ENCODE results near the gene USP37.

The USP37 gene

GRCh38 chr2:218406209-218406948, 161.8 kb downstream of the USP37 start:
- H3K36me3 ChIP-seq (ENCODE audit: control insufficient read depth in 1 of 2, insufficient read depth in 2 of 2, low read length in 2 of 2): peaks cover 19 to 39% of the 10 kb centered on the region in 2 donors

GRCh38 chr2:218405746-218406208, 162.4 kb downstream of the USP37 start:
- peaks cover 19 to 39% of the 10 kb centered on the region in 2 donors for H3K36me3 ChIP-seq (ENCODE audit: control insufficient read depth in 1 of 2, insufficient read depth in 2 of 2, low read length in 2 of 2)
- H3K27ac ChIP-seq (ENCODE audit: low read depth, low read length): peak overlapping the region; percentile 90
- H3K27me3 ChIP-seq (ENCODE audit: control insufficient read depth in 1 of 2, insufficient read depth in 2 of 2, low read length in 2 of 2): no peaks in the 10 kb centered on the region
- peak overlapping the region; percentile 65 to 66 for H3K4me3 ChIP-seq (ENCODE audit: low read depth in 1 of 2, low read length in 2 of 2)
- peaks cover 35 to 46% of the 10 kb centered on the region in 2 donors for H3K4me1 ChIP-seq (ENCODE audit: control insufficient read depth in 1 of 2, insufficient read depth in 2 of 2, low read length in 2 of 2)
- H3K9me3 ChIP-seq (ENCODE audit: control insufficient read depth in 1 of 2, low read length in 2 of 2): no peaks in the 10 kb centered on the region
- peak overlapping the region; percentile 51 to 60 for H3K9ac ChIP-seq (ENCODE audit: low read depth in 1 of 2, low read length in 2 of 2)

More at GRCh38 chr2:218406209-218406948, 161.8 kb downstream of the USP37 start:
- Histone ChIP-seq H3K9me3 (ENCODE audit: control insufficient read depth in 1 of 2, low read length in 2 of 2) (no peaks in the 10 kb centered on the region), H3K9ac (ENCODE audit: low read depth in 1 of 2, low read length in 2 of 2) (peak overlapping the region; percentile 70 to 84), H3K27me3 (ENCODE audit: control insufficient read depth in 1 of 2, insufficient read depth in 2 of 2, low read length in 2 of 2) (no peaks in the 10 kb centered on the region), H3K4me1 (ENCODE audit: control insufficient read depth in 1 of 2, insufficient read depth in 2 of 2, low read length in 2 of 2) (peaks cover 33 to 41% of the 10 kb centered on the region in 2 donors), H3K27ac (ENCODE audit: low read depth, low read length) (peak overlapping the region; percentile 90), H3K4me3 (ENCODE audit: low read depth in 1 of 2, low read length in 2 of 2) (peak overlapping the region; percentile 65 to 71)

GRCh38 chr2:218405086-218405745, 162.9 kb downstream of the USP37 start:
- peak overlapping the region; percentile 65 to 66 for H3K4me3 ChIP-seq (ENCODE audit: low read depth in 1 of 2, low read length in 2 of 2)
- H3K9ac ChIP-seq (ENCODE audit: low read depth in 1 of 2, low read length in 2 of 2): peak overlapping the region; percentile 51 to 60
- H3K36me3 ChIP-seq (ENCODE audit: control insufficient read depth in 1 of 2, insufficient read depth in 2 of 2, low read length in 2 of 2): peaks cover 19 to 39% of the 10 kb centered on the region in 2 donors
- no peaks in the 10 kb centered on the region for H3K27me3 ChIP-seq (ENCODE audit: control insufficient read depth in 1 of 2, insufficient read depth in 2 of 2, low read length in 2 of 2)
- peaks cover 35 to 46% of the 10 kb centered on the region in 2 donors for H3K4me1 ChIP-seq (ENCODE audit: control insufficient read depth in 1 of 2, insufficient read depth in 2 of 2, low read length in 2 of 2)
- peak overlapping the region; percentile 90 for H3K27ac ChIP-seq (ENCODE audit: low read depth, low read length)
- H3K9me3 ChIP-seq (ENCODE audit: control insufficient read depth in 1 of 2, low read length in 2 of 2): no peaks in the 10 kb centered on the region

GRCh38 chr2:218404351-218405085, 163.6 kb downstream of the USP37 start:
- Histone ChIP-seq H3K27ac (ENCODE audit: low read depth, low read length) (no peak overlapping the region), H3K36me3 (ENCODE audit: control insufficient read depth in 1 of 2, insufficient read depth in 2 of 2, low read length in 2 of 2) (peaks cover 19 to 39% of the 10 kb centered on the region in 2 donors), H3K9me3 (ENCODE audit: control insufficient read depth in 1 of 2, low read length in 2 of 2) (no peaks in the 10 kb centered on the region), H3K9ac (ENCODE audit: low read depth in 1 of 2, low read length in 2 of 2) (no peak overlapping the region), H3K4me3 (ENCODE audit: low read depth in 1 of 2, low read length in 2 of 2) (no peak overlapping the region), H3K27me3 (ENCODE audit: control insufficient read depth in 1 of 2, insufficient read depth in 2 of 2, low read length in 2 of 2) (no peaks in the 10 kb centered on the region), H3K4me1 (ENCODE audit: control insufficient read depth in 1 of 2, insufficient read depth in 2 of 2, low read length in 2 of 2) (peaks cover 35 to 46% of the 10 kb centered on the region in 2 donors)

- peaks cover 19 to 39% of the 10 kb centered on the region in 2 donors for H3K36me3 ChIP-seq (ENCODE audit: control insufficient read depth in 1 of 2, insufficient read depth in 2 of 2, low read length in 2 of 2)
- H3K27me3 ChIP-seq (ENCODE audit: control insufficient read depth in 1 of 2, insufficient read depth in 2 of 2, low read length in 2 of 2): no peaks in the 10 kb centered on the region
- no peak overlapping the region for H3K9ac ChIP-seq (ENCODE audit: low read depth in 1 of 2, low read length in 2 of 2)
- peaks cover 35 to 50% of the 10 kb centered on the region in 2 donors for H3K4me1 ChIP-seq (ENCODE audit: control insufficient read depth in 1 of 2, insufficient read depth in 2 of 2, low read length in 2 of 2)
- H3K4me3 ChIP-seq (ENCODE audit: low read depth in 1 of 2, low read length in 2 of 2): no peak overlapping the region
- H3K9me3 ChIP-seq (ENCODE audit: control insufficient read depth in 1 of 2, low read length in 2 of 2): no peaks in the 10 kb centered on the region
- H3K27ac ChIP-seq (ENCODE audit: low read depth, low read length): no peak overlapping the region
Observed at GRCh38 chr2:218403810-218404209, 164.3 kb downstream of the USP37 start.

GRCh38 chr2:218402911-218403411, 165.2 kb downstream of the USP37 start:
- no peak overlapping the region for H3K27ac ChIP-seq (ENCODE audit: low read depth, low read length)

GRCh38 chr2:218402491-218402901, 165.7 kb downstream of the USP37 start:
- Histone ChIP-seq H3K4me1 (ENCODE audit: control insufficient read depth in 1 of 2, insufficient read depth in 2 of 2, low read length in 2 of 2) (peaks cover 42 to 55% of the 10 kb centered on the region in 2 donors), H3K27me3 (ENCODE audit: control insufficient read depth in 1 of 2, insufficient read depth in 2 of 2, low read length in 2 of 2) (no peaks in the 10 kb centered on the region), H3K9ac (ENCODE audit: low read depth in 1 of 2, low read length in 2 of 2) (no peak overlapping the region), H3K27ac (ENCODE audit: low read depth, low read length) (no peak overlapping the region), H3K4me3 (ENCODE audit: low read depth in 1 of 2, low read length in 2 of 2) (no peak overlapping the region), H3K9me3 (ENCODE audit: control insufficient read depth in 1 of 2, low read length in 2 of 2) (no peaks in the 10 kb centered on the region), H3K36me3 (ENCODE audit: control insufficient read depth in 1 of 2, insufficient read depth in 2 of 2, low read length in 2 of 2) (peaks cover 19 to 39% of the 10 kb centered on the region in 2 donors)

More at GRCh38 chr2:218402911-218403411, 165.2 kb downstream of the USP37 start:
- no peak overlapping the region for H3K4me3 ChIP-seq (ENCODE audit: low read depth in 1 of 2, low read length in 2 of 2)
- no peaks in the 10 kb centered on the region for H3K9me3 ChIP-seq (ENCODE audit: control insufficient read depth in 1 of 2, low read length in 2 of 2)
- H3K27me3 ChIP-seq (ENCODE audit: control insufficient read depth in 1 of 2, insufficient read depth in 2 of 2, low read length in 2 of 2): no peaks in the 10 kb centered on the region
- no peak overlapping the region for H3K9ac ChIP-seq (ENCODE audit: low read depth in 1 of 2, low read length in 2 of 2)
- H3K36me3 ChIP-seq (ENCODE audit: control insufficient read depth in 1 of 2, insufficient read depth in 2 of 2, low read length in 2 of 2): peaks cover 19 to 39% of the 10 kb centered on the region in 2 donors
- peaks cover 38 to 54% of the 10 kb centered on the region in 2 donors for H3K4me1 ChIP-seq (ENCODE audit: control insufficient read depth in 1 of 2, insufficient read depth in 2 of 2, low read length in 2 of 2)

- H3K4me3 ChIP-seq (ENCODE audit: low read depth in 1 of 2, low read length in 2 of 2): peak overlapping the region in 1 of 2 donors; percentile 79
- H3K36me3 ChIP-seq (ENCODE audit: control insufficient read depth in 1 of 2, insufficient read depth in 2 of 2, low read length in 2 of 2): peaks cover 19 to 39% of the 10 kb centered on the region in 2 donors
- no peaks in the 10 kb centered on the region for H3K9me3 ChIP-seq (ENCODE audit: control insufficient read depth in 1 of 2, low read length in 2 of 2)
- H3K9ac ChIP-seq (ENCODE audit: low read depth in 1 of 2, low read length in 2 of 2): peak overlapping the region; percentile 68 to 72
- H3K27ac ChIP-seq (ENCODE audit: low read depth, low read length): no peak overlapping the region
- peaks cover 44 to 55% of the 10 kb centered on the region in 2 donors for H3K4me1 ChIP-seq (ENCODE audit: control insufficient read depth in 1 of 2, insufficient read depth in 2 of 2, low read length in 2 of 2)
- no peaks in the 10 kb centered on the region for H3K27me3 ChIP-seq (ENCODE audit: control insufficient read depth in 1 of 2, insufficient read depth in 2 of 2, low read length in 2 of 2)
Observed at GRCh38 chr2:218401890-218402289, 166.3 kb downstream of the USP37 start.

- peak overlapping the region; percentile 90 for H3K27ac ChIP-seq (ENCODE audit: low read depth, low read length)
- peaks cover 44 to 55% of the 10 kb centered on the region in 2 donors for H3K4me1 ChIP-seq (ENCODE audit: control insufficient read depth in 1 of 2, insufficient read depth in 2 of 2, low read length in 2 of 2)
- H3K4me3 ChIP-seq (ENCODE audit: low read depth in 1 of 2, low read length in 2 of 2): peak overlapping the region; percentile 79 to 84
Observed at GRCh38 chr2:218400930-218401881, 166.9 kb downstream of the USP37 start.

More at GRCh38 chr2:218400930-218401881, 166.9 kb downstream of the USP37 start:
- Histone ChIP-seq H3K9me3 (ENCODE audit: control insufficient read depth in 1 of 2, low read length in 2 of 2) (no peaks in the 10 kb centered on the region), H3K27me3 (ENCODE audit: control insufficient read depth in 1 of 2, insufficient read depth in 2 of 2, low read length in 2 of 2) (no peaks in the 10 kb centered on the region), H3K36me3 (ENCODE audit: control insufficient read depth in 1 of 2, insufficient read depth in 2 of 2, low read length in 2 of 2) (peaks cover 19 to 39% of the 10 kb centered on the region in 2 donors), H3K9ac (ENCODE audit: low read depth in 1 of 2, low read length in 2 of 2) (peak overlapping the region; percentile 68 to 82)

All from duodenal mucosa (tissue), 2 donors.